Mesenchymal stem cell (in vitro differentiated cells and primary cell): ENCODE measurements around the gene GJA8.
A peak's percentile ranks its signal among the peaks of the same experiment; 100 is the strongest.

Source experiments
- DNase-seq: peaks from one replicate; pipeline ENCODE4 v3.0.0-alpha.2; 2013
- H2AFZ ChIP-seq: one replicate; pipeline ENCODE4 v1.6.1; 2013; ENCODE audit warnings: low read depth, mild to moderate bottlenecking, control low read depth, inconsistent platforms, low read length, moderate library complexity
- H2AK5ac ChIP-seq: 2 replicates; pipeline ENCODE4 v1.6.1; 2013; ENCODE audit warnings: low read length, moderate library complexity, mild to moderate bottlenecking, inconsistent platforms; ENCODE audit not compliant: severe bottlenecking
- H2BK120ac ChIP-seq: one replicate; pipeline ENCODE4 v1.6.1; 2013; ENCODE audit warnings: low read depth, mild to moderate bottlenecking, inconsistent platforms, low read length, moderate library complexity
- H2BK12ac ChIP-seq, 2 experiments: one replicate each; pipeline ENCODE4 v1.6.1; 2013; ENCODE audit warnings: inconsistent platforms in 2 of 2, low read length in 2 of 2, mild to moderate bottlenecking in 2 of 2, moderate library complexity in 2 of 2, control low read depth in 1 of 2
- H2BK15ac ChIP-seq: one replicate; pipeline ENCODE4 v1.6.1; 2013; ENCODE audit warnings: mild to moderate bottlenecking, low read depth, inconsistent platforms; ENCODE audit not compliant: poor library complexity, severe bottlenecking
- H2BK5ac ChIP-seq: 2 replicates; pipeline ENCODE4 v1.6.1; 2013; ENCODE audit warnings: low read depth, mild to moderate bottlenecking, low read length, control low read depth, inconsistent platforms; ENCODE audit not compliant: poor library complexity, severe bottlenecking
- H3K14ac ChIP-seq, 2 experiments: one replicate each; pipeline ENCODE4 v1.6.1; 2013; ENCODE audit warnings: inconsistent platforms in 2 of 2, low read length in 2 of 2, control low read depth in 1 of 2, mild to moderate bottlenecking in 1 of 2, moderate library complexity in 1 of 2
- H3K18ac ChIP-seq, 2 experiments: one replicate each; pipeline ENCODE4 v1.6.1; 2013; ENCODE audit warnings: inconsistent platforms in 2 of 2, low read length in 2 of 2, control low read depth in 1 of 2, low read depth in 1 of 2, mild to moderate bottlenecking in 1 of 2
- H3K23ac ChIP-seq, 2 experiments: one replicate each; pipeline ENCODE4 v1.6.1; 2013; ENCODE audit warnings: inconsistent platforms in 2 of 2, low read length in 2 of 2, mild to moderate bottlenecking in 2 of 2, moderate library complexity in 2 of 2, control low read depth in 1 of 2
- H3K27ac ChIP-seq: 2 replicates; pipeline ENCODE4 v1.5.1; 2013; ENCODE audit warnings: mild to moderate bottlenecking, moderate library complexity, low read length, control low read depth, inconsistent platforms; ENCODE audit not compliant: poor library complexity, severe bottlenecking
- H3K27me3 ChIP-seq, 2 experiments: 2 replicates each; pipeline versions ENCODE4 v1.6.1 to v1.7.0; 2013; ENCODE audit warnings: low read length in 2 of 2, mild to moderate bottlenecking in 2 of 2, moderate library complexity in 2 of 2, control low read depth in 1 of 2, inconsistent platforms in 1 of 2; ENCODE audit not compliant: control insufficient read depth in 1 of 2, insufficient read depth in 1 of 2
- H3K36me3 ChIP-seq, 2 experiments: 2 replicates each; pipeline versions ENCODE4 v1.6.1 to v1.7.0; 2013; ENCODE audit warnings: low read length in 2 of 2, control low read depth in 1 of 2, inconsistent platforms in 1 of 2, low read depth in 1 of 2, mild to moderate bottlenecking in 1 of 2; ENCODE audit not compliant: insufficient read depth in 2 of 2, control insufficient read depth in 1 of 2
- H3K4ac ChIP-seq, 2 experiments: one replicate each; pipeline ENCODE4 v1.6.1; 2013; ENCODE audit warnings: inconsistent platforms in 2 of 2, low read length in 2 of 2, mild to moderate bottlenecking in 2 of 2, moderate library complexity in 2 of 2, control low read depth in 1 of 2, low read depth in 1 of 2
- H3K4me1 ChIP-seq: 2 replicates; pipeline ENCODE4 v1.6.1; 2013; ENCODE audit warnings: low read depth, low read length, control low read depth; ENCODE audit not compliant: control insufficient read depth, insufficient read depth
- H3K4me2 ChIP-seq: 2 replicates; pipeline ENCODE4 v1.6.1; 2013; ENCODE audit warnings: low read length, mild to moderate bottlenecking, inconsistent platforms; ENCODE audit not compliant: poor library complexity, severe bottlenecking
- H3K4me3 ChIP-seq, 2 experiments: 2 replicates each; pipeline versions ENCODE4 v1.5.1 to v1.7.0; 2013; ENCODE audit warnings: low read length in 2 of 2, mild to moderate bottlenecking in 2 of 2, control low read depth in 1 of 2, low read depth in 1 of 2; ENCODE audit not compliant: insufficient read depth in 1 of 2
- H3K79me1 ChIP-seq: replicated peaks from 2 replicates; pipeline ENCODE4 v1.6.1; 2013; ENCODE audit warnings: mild to moderate bottlenecking, control low read depth, low read length, inconsistent platforms; ENCODE audit not compliant: poor library complexity, severe bottlenecking
- H3K9ac ChIP-seq: 2 replicates; pipeline ENCODE4 v1.7.0; 2013; ENCODE audit warnings: mild to moderate bottlenecking, low read length, moderate library complexity
- H3K9me3 ChIP-seq: 2 replicates; pipeline ENCODE4 v1.7.0; 2013; ENCODE audit warnings: mild to moderate bottlenecking, low read length; ENCODE audit not compliant: control insufficient read depth
- H4K8ac ChIP-seq: one replicate; pipeline ENCODE4 v1.6.1; 2013; ENCODE audit warnings: inconsistent platforms, mild to moderate bottlenecking, low read length, moderate library complexity
- H4K91ac ChIP-seq: one replicate; pipeline ENCODE4 v1.6.1; 2013; ENCODE audit warnings: mild to moderate bottlenecking, low read length, inconsistent platforms
- WGBS: methylation state at CpG from one replicate; pipeline ENCODE4 v1.1.7; 2013; ENCODE audit warnings: mixed read lengths; 5-methylcytosine and 5-hydroxymethylcytosine counted together

GJA8 gene

DNA sequence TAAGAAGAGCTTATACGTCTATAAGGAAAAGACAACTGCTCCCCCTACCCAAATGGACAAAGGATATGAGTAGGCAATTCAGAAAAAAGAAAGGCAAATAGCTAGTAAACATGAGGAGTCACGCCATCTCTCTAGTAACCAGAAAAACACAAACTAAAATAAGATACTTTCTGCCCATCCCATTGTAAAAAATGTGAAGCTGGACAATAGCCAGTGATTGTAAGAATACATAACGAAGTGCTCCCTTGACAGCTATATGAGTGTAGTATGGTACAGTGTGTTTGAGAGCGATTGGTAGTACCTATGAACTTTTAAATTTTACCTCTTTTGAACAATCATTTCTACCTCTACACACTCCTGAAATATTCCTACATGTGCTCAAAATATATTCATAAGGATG is 7.5 kb upstream of the GJA8 start:
- Histone ChIP-seq H2AFZ (no peak overlapping the region), H2BK12ac (no peak overlapping the region), H3K9ac (peak overlapping the region; percentile 34), H3K14ac (no peak overlapping the region), H3K36me3 (no peaks in the 10 kb centered on the region), H2BK5ac (no peak overlapping the region), H4K8ac (no peak overlapping the region), H3K27ac (no peak overlapping the region), H2BK120ac (no peak overlapping the region), H3K4me1 (no peaks in the 10 kb centered on the region), H2BK15ac (no peak overlapping the region), H3K4me3 (no peak overlapping the region), H4K91ac (no peak overlapping the region), H3K4me2 (no peak overlapping the region), H3K9me3 (no peaks in the 10 kb centered on the region), H3K23ac (no peak overlapping the region), H3K18ac (no peak overlapping the region), H3K4ac (no peak overlapping the region), H2AK5ac (no peak overlapping the region), H3K27me3 (peaks cover 16 to 37% of the 10 kb centered on the region in 2 experiments), H3K79me1 (no peaks in the 10 kb centered on the region)
- DNase-seq: no peak
- 86% methylated on average over 1 of the region's 4 CpGs for WGBS

- Histone ChIP-seq H2BK12ac (no peak overlapping the region), H3K23ac (no peak overlapping the region), H3K4me2 (no peak overlapping the region), H2BK120ac (no peak overlapping the region), H3K9ac (no peak overlapping the region), H3K27me3 (peaks cover 14 to 42% of the 10 kb centered on the region in 2 experiments), H2AK5ac (no peak overlapping the region), H3K4ac (no peak overlapping the region), H3K4me1 (no peaks in the 10 kb centered on the region), H3K4me3 (no peak overlapping the region), H4K91ac (no peak overlapping the region), H3K79me1 (no peaks in the 10 kb centered on the region), H3K27ac (no peak overlapping the region), H2BK15ac (no peak overlapping the region), H3K36me3 (no peaks in the 10 kb centered on the region), H3K9me3 (no peaks in the 10 kb centered on the region), H4K8ac (no peak overlapping the region), H3K14ac (no peak overlapping the region), H2AFZ (no peak overlapping the region), H2BK5ac (no peak overlapping the region), H3K18ac (no peak overlapping the region)
- DNase-seq: no peak
- 80% methylated on average over 8 of the region's 8 CpGs for WGBS
Measured at GRCh38 chr1:147897029-147897752, 5.4 kb upstream of the GJA8 start.

DNA sequence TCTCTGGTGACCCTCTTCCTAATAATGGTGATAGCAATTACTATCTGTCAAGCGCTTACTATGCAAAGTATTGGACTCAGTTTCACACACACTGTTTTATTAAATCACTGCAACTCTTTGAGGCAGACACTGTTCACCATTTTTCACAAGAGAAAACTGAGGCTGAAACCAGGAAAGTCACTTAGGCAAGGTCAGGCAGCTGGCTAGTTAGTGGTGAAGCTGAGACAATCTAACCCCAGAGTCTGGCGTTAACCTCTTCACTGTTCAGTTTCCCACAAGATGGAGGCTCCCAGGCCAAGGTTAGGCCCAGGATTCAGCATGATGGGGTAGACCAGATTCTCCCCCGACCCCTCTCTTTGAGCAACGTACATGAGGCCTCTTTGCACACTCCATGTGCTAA is 4.8 kb upstream of the GJA8 start:
- H2AK5ac ChIP-seq: no peak overlapping the region
- no peak overlapping the region for H4K91ac ChIP-seq
- no peaks in the 10 kb centered on the region for H3K36me3 ChIP-seq
- peaks cover 19 to 42% of the 10 kb centered on the region in 2 experiments for H3K27me3 ChIP-seq
- no peak overlapping the region for H2AFZ ChIP-seq
- H3K4me1 ChIP-seq: no peaks in the 10 kb centered on the region
- H2BK15ac ChIP-seq: no peak overlapping the region
- WGBS: 84% methylated on average over 4 of the region's 4 CpGs
- H3K9me3 ChIP-seq: no peaks in the 10 kb centered on the region
- H3K14ac ChIP-seq: no peak overlapping the region
- no peak overlapping the region for H2BK120ac ChIP-seq
- no peak overlapping the region for H2BK12ac ChIP-seq
- H3K23ac ChIP-seq: no peak overlapping the region
- H4K8ac ChIP-seq: no peak overlapping the region
- H3K4ac ChIP-seq: no peak overlapping the region
- H3K18ac ChIP-seq: no peak overlapping the region
- no peak overlapping the region for H3K4me2 ChIP-seq
- no peak overlapping the region for H3K9ac ChIP-seq
- no peak overlapping the region for H3K27ac ChIP-seq
- no peak for DNase-seq
- H3K4me3 ChIP-seq: no peak overlapping the region
- H2BK5ac ChIP-seq: no peak overlapping the region
- H3K79me1 ChIP-seq: no peaks in the 10 kb centered on the region

GRCh38 chr1:147904726-147905125 is 2.1 kb downstream of the GJA8 start:
- Histone ChIP-seq H4K91ac (no peak overlapping the region), H3K4ac (no peak overlapping the region), H3K4me3 (no peak overlapping the region), H2BK15ac (no peak overlapping the region), H3K23ac (no peak overlapping the region), H2AK5ac (no peak overlapping the region), H3K27me3 (peaks cover 20 to 56% of the 10 kb centered on the region in 2 experiments), H3K79me1 (no peaks in the 10 kb centered on the region), H3K36me3 (no peaks in the 10 kb centered on the region), H3K9ac (no peak overlapping the region), H3K27ac (no peak overlapping the region), H4K8ac (no peak overlapping the region), H3K18ac (no peak overlapping the region), H2BK5ac (no peak overlapping the region), H2BK120ac (no peak overlapping the region), H3K4me1 (no peaks in the 10 kb centered on the region), H3K14ac (no peak overlapping the region), H2AFZ (no peak overlapping the region), H3K4me2 (no peak overlapping the region), H2BK12ac (no peak overlapping the region), H3K9me3 (no peaks in the 10 kb centered on the region)
- DNase-seq: no peak
- no CpG with 5 or more reads among the region's 3 CpGs for WGBS
